GM21529 (cell line): ENCODE measurements around the gene CCNK.

Source experiments
- ATAC-seq: cut with Tn5 transposase; IDR thresholded peaks from one replicate; pipeline ENCODE4 v1.9.1; 2021; ENCODE audit not compliant: unreplicated experiment

The CCNK gene

GRCh38 chr14:99505089-99505488 lies 23.9 kb downstream of the CCNK start:
- ATAC-seq, result no peak

- no peak for ATAC-seq
These were observed 25.1 kb downstream of the CCNK start for GRCh38 chr14:99506276-99506675.

- no peak for ATAC-seq
These were observed 26.8 kb downstream of the CCNK start for GRCh38 chr14:99507860-99508640.

- no peak for ATAC-seq
These were observed 27.9 kb downstream of the CCNK start for GRCh38 chr14:99508896-99509629.

GRCh38 chr14:99509871-99510555 lies 28.8 kb downstream of the CCNK start:
- no peak for ATAC-seq

- ATAC-seq, result no peak
These were observed 29.4 kb downstream of the CCNK start for GRCh38 chr14:99510556-99511139.

GRCh38 chr14:99511421-99512109 lies 30.4 kb downstream of the CCNK start:
- no peak for ATAC-seq

- no peak for ATAC-seq
These were observed 30.9 kb downstream of the CCNK start for GRCh38 chr14:99512110-99512449.

- no peak for ATAC-seq
These were observed 31.5 kb downstream of the CCNK start for GRCh38 chr14:99512571-99513182.

GRCh38 chr14:99513183-99513694 lies 32.0 kb downstream of the CCNK start:
- ATAC-seq, result no peak

- ATAC-seq, result no peak
These were observed 32.8 kb downstream of the CCNK start for GRCh38 chr14:99513946-99514551.

GRCh38 chr14:99514552-99515300 lies 33.5 kb downstream of the CCNK start:
- ATAC-seq, result no peak

- no peak for ATAC-seq
These were observed 34.3 kb downstream of the CCNK start for GRCh38 chr14:99515301-99516155.

GRCh38 chr14:99516156-99516870 lies 35.1 kb downstream of the CCNK start:
- ATAC-seq, result no peak

- no peak for ATAC-seq
These were observed 35.8 kb downstream of the CCNK start for GRCh38 chr14:99516871-99517642.

GRCh38 chr14:99517643-99518381 lies 36.6 kb downstream of the CCNK start:
- ATAC-seq, result no peak
